Liver (tissue), 3 donors: ENCODE data around the gene TSKU.

Experiments
- CTCF ChIP-seq: fragments of 150-350 bp; IDR thresholded peaks from 2 replicates; pipeline ENCODE4 v1.5.1; 2017; ENCODE audit warnings: improper control_type of control experiment, low read depth, low read length; ENCODE audit not compliant: missing input control
- JUND ChIP-seq, 2 donors: IDR thresholded peaks; 2 replicates each; pipeline ENCODE4 v1.6.1; 2016; ENCODE audit warnings: antibody characterized with exemption in 2 of 2
- SP1 ChIP-seq: IDR thresholded peaks from 2 replicates; pipeline ENCODE4 v1.6.1; 2018; ENCODE audit warnings: antibody characterized with exemption, mild to moderate bottlenecking
- ZBTB33 ChIP-seq: IDR thresholded peaks from 2 replicates; pipeline ENCODE4 v1.6.1; 2016; ENCODE audit warnings: antibody characterized with exemption
- donor health status: healthy.
- donor health status: healthy.

- TF ChIP-seq CTCF: no peak
- TF ChIP-seq SP1: no peak
- TF ChIP-seq ZBTB33: peak; percentile 4
- no peak for TF ChIP-seq JUND (IDR thresholded peaks at IDR 0.05)
These were observed 15.0 kb downstream of the TSKU start for GRCh38 chr11:76798202-76798581.
